Left lung (tissue), 10 donors: ENCODE data around the gene DNAI4. TPM values are rescaled to one million over a fixed set of nuclear protein-coding genes. Genes with fewer than 3 reads are reported as not detected.
A peak's percentile ranks its signal among the peaks of the same experiment; 100 is the strongest.

Experiments
- ATAC-seq: fragments of 200-7000 bp; cut with Tn5 transposase; one replicate; pipeline ENCODE4 v1.9.1; 2020; ENCODE audit warnings: moderate library complexity
- DNase-seq, 4 donors: peaks; one replicate each; pipeline ENCODE4 v3.0.0-alpha.2; 2013 to 2020
- H3K27ac ChIP-seq, 2 donors: fragments of 200-600 bp; sonication (generic) in 1 of 2; one replicate each; pipeline versions ENCODE4 v1.5.0 to v1.8.0; 2020 to 2021
- H3K27me3 ChIP-seq, 2 donors: fragments of 200-600 bp; sonication (generic) in 1 of 2; one replicate each; pipeline versions ENCODE4 v1.5.0 to v1.8.0; 2020 to 2021
- H3K36me3 ChIP-seq, 2 donors: fragments of 200-600 bp; sonication (generic) in 1 of 2; one replicate each; pipeline versions ENCODE4 v1.5.0 to v1.8.0; 2020 to 2021
- H3K4me1 ChIP-seq, 2 donors: fragments of 200-600 bp; one replicate each; pipeline ENCODE4 v1.8.0; 2021
- H3K4me3 ChIP-seq, 2 donors: fragments of 200-600 bp; sonication (generic) in 1 of 2; one replicate each; pipeline versions ENCODE4 v1.5.0 to v1.8.0; 2020 to 2021; ENCODE audit warnings: mild to moderate bottlenecking in 1 of 2
- H3K9me3 ChIP-seq, 2 donors: fragments of 200-600 bp; sonication (generic) in 1 of 2; one replicate each; pipeline versions ENCODE4 v1.5.0 to v1.8.0; 2020 to 2021
- CTCF ChIP-seq, 2 donors: fragments of 200-600 bp; sonication (generic) in 1 of 2; IDR thresholded peaks; one replicate each; pipeline versions ENCODE4 v1.5.0 to v1.8.0; 2021; ENCODE audit warnings: antibody characterized with exemption in 2 of 2
- intact Hi-C, 2 donors: fragments of 100-400 bp; cut with DNase I; formaldehyde crosslinking; loops; one replicate each; pipeline versions ENCODE4 v1.11.2 to v1.14.2; 2022
- polyA plus RNA-seq, 6 donors: library from polyadenylated mRNA; unstranded; fragments of 120-200 nt; gene quantifications; one replicate each; pipeline ENCODE4 v1.2.1, GENCODE V29; 2013; ENCODE audit not compliant: insufficient read length in 6 of 6
- total RNA-seq, 2 donors: library from RNA; stranded (reverse); fragmentation: NEBNext Ultra II Directional; extraction: Animal tissue kit (Norgen Biotek cat#: 25700); gene quantifications; one replicate each; pipeline ENCODE4 v1.2.1, GENCODE V29; 2021
- donor health status: DM: no; HTN: yes; CAD: no.
- donor health status: DM: no; HTN: no; CAD: no.

Gene DNAI4
- total and polyA plus RNA-seq, 8 donors, result 6.5 to 13.9 (median 11.8) TPM

- H3K36me3 ChIP-seq, result peaks cover 0 to 49% of the 10 kb centered on the region in 2 donors
- ATAC-seq (no peak), DNase-seq (no peak)
- peak overlapping the region in 1 of 2 donors; percentile 13 for H3K27ac ChIP-seq
- intact Hi-C loops, result no loop called here
- TF ChIP-seq CTCF (IDR thresholded peaks at IDR 0.05), result no peak
- H3K27me3 ChIP-seq, result no peaks in the 10 kb centered on the region
- no peak overlapping the region for H3K4me3 ChIP-seq
- H3K9me3 ChIP-seq, result no peaks in the 10 kb centered on the region
- H3K4me1 ChIP-seq, result peaks cover 5 to 85% of the 10 kb centered on the region in 2 donors
Measured at GRCh38 chr1:66943361-66943969, 18.8 kb upstream of the DNAI4 start.

- no peak for DNase-seq
- H3K4me1 ChIP-seq, result peaks cover 5 to 84% of the 10 kb centered on the region in 2 donors
Measured at GRCh38 chr1:66940981-66941380, 16.3 kb upstream of the DNAI4 start.

GRCh38 chr1:66938613-66939012, 14.0 kb upstream of the DNAI4 start:
- Histone ChIP-seq H3K4me1 (peaks cover 4 to 84% of the 10 kb centered on the region in 2 donors), H3K4me3 (no peak overlapping the region), H3K9me3 (no peaks in the 10 kb centered on the region), H3K36me3 (peaks cover 0 to 13% of the 10 kb centered on the region in 2 donors), H3K27ac (peak overlapping the region in 1 of 2 donors; percentile 34), H3K27me3 (no peaks in the 10 kb centered on the region)
- ATAC-seq (peak; percentile 22), DNase-seq (no peak)
- TF ChIP-seq CTCF (IDR thresholded peaks at IDR 0.05), result no peak
- intact Hi-C loops, result no loop called here

More at GRCh38 chr1:66940981-66941380, 16.3 kb upstream of the DNAI4 start:
- intact Hi-C loops, result no loop called here
- no peak overlapping the region for H3K27ac ChIP-seq
- peaks cover 0 to 24% of the 10 kb centered on the region in 2 donors for H3K36me3 ChIP-seq
- TF ChIP-seq CTCF (IDR thresholded peaks at IDR 0.05), result no peak
- no peak overlapping the region for H3K4me3 ChIP-seq
- no peak for ATAC-seq
- no peaks in the 10 kb centered on the region for H3K27me3 ChIP-seq
- H3K9me3 ChIP-seq, result no peaks in the 10 kb centered on the region

- intact Hi-C loops, result no loop called here
- Histone ChIP-seq H3K27ac (no peak overlapping the region), H3K27me3 (no peaks in the 10 kb centered on the region), H3K4me3 (no peak overlapping the region), H3K4me1 (peaks cover 12 to 84% of the 10 kb centered on the region in 2 donors), H3K36me3 (peaks cover 0 to 6% of the 10 kb centered on the region in 2 donors), H3K9me3 (no peaks in the 10 kb centered on the region)
- ATAC-seq (no peak), DNase-seq (no peak)
- TF ChIP-seq CTCF (IDR thresholded peaks at IDR 0.05), result no peak
Measured at GRCh38 chr1:66937529-66938234, 13.0 kb upstream of the DNAI4 start.

GRCh38 chr1:66933887-66934700, 9.4 kb upstream of the DNAI4 start:
- Histone ChIP-seq H3K4me1 (peaks cover 21 to 85% of the 10 kb centered on the region in 2 donors), H3K9me3 (no peaks in the 10 kb centered on the region), H3K27me3 (no peaks in the 10 kb centered on the region), H3K27ac (peak overlapping the region in 1 of 2 donors; percentile 38), H3K36me3 (no peaks in the 10 kb centered on the region), H3K4me3 (no peak overlapping the region)
- intact Hi-C loops, result no loop called here
- no peak for DNase-seq
- ATAC-seq, result no peak
- no peak for TF ChIP-seq CTCF (IDR thresholded peaks at IDR 0.05)
